ENCODE measurements around the gene PCMTD2. TPM values are rescaled to one million over a fixed set of nuclear protein-coding genes. Genes with fewer than 3 reads are reported as not detected.

The PCMTD2 gene
- total and polyA plus RNA-seq, 2 of the 8 experiments (the other 6 are each of a cell fraction or from before 2014, with no cell fraction given): 21.4 to 55.1 TPM

GRCh38 chr20:64216910-64217309, 38.6 kb upstream of the PCMTD2 start (continued):
- no peak for TF ChIP-seq CHD7 (IDR thresholded peaks at IDR 0.05; ENCODE audit: insufficient replicate concordance, low read length)
- TF ChIP-seq ZNF274 (IDR thresholded peaks at IDR 0.05; ENCODE audit: borderline replicate concordance, extremely low read depth, low read length): no peak
- TF ChIP-seq YY1 (IDR thresholded peaks at IDR 0.05; ENCODE audit: low read depth, low read length): no peak
- TF ChIP-seq JUN (IDR thresholded peaks at IDR 0.05; ENCODE audit: low read depth, low read length): no peak
- no peak for TF ChIP-seq SP4 (IDR thresholded peaks at IDR 0.05; ENCODE audit: low read length)
- no peak for TF ChIP-seq HDAC2 (IDR thresholded peaks at IDR 0.05; ENCODE audit: borderline replicate concordance in 1 of 2, low read depth in 2 of 2, low read length in 2 of 2)
- TF ChIP-seq TAF1 (IDR thresholded peaks at IDR 0.05; ENCODE audit: low read depth, low read length): no peak
- TF ChIP-seq SP1 (IDR thresholded peaks at IDR 0.05; ENCODE audit: low read depth, low read length): no peak
- TF ChIP-seq NRF1 (IDR thresholded peaks at IDR 0.05; ENCODE audit: low read depth, low read length): no peak
- TF ChIP-seq RAD21 (IDR thresholded peaks at IDR 0.05 in 1 of 2, conservative IDR thresholded peaks at IDR 0.05 in 1 of 2; ENCODE audit: low read depth in 2 of 2, low read length in 2 of 2): no peak
- TF ChIP-seq EP300 (IDR thresholded peaks at IDR 0.05; ENCODE audit: borderline replicate concordance in 1 of 2, low read depth in 2 of 2, low read length in 2 of 2): no peak
